ENCODE data around the gene TMPRSS2. TPM values are rescaled to one million over a fixed set of nuclear protein-coding genes. Genes with fewer than 3 reads are reported as not detected.

The TMPRSS2 gene
- total and polyA plus RNA-seq, 9 of the 15 experiments (the other 6 are each of a cell fraction or from before 2014, with no cell fraction given), result 0.20 TPM; not detected in 8

DNA sequence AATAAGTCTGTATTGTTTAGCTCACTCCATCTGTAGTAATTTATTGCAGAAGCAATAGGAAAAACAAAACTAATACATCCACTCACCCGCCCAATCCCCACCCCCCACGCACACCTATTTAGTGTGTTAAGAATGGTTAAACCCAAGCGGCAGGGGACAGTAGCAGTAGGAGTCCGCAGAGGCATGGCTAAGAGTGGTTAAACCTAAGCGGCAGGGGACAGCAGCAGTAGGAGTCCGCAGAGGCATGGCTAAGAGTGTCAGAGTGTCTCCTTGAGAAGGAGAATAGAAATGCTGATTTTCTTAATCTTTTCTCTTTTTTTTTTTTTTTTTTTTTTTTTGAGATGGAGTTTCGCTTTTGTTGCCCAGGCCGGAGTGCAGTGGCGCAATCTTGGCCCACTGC lies 34.8 kb upstream of the TMPRSS2 start:
- no peak overlapping the region for H3K4me3 ChIP-seq
- DNase-seq (ENCODE audit: extremely low read depth in 1 of 4, low spot score in 3 of 4), result no peak
- intact Hi-C loops (cut with micrococcal nuclease), result no loop called here
- no peak overlapping the region for H2AFZ ChIP-seq (ENCODE audit: low read depth, low read length)
- TF ChIP-seq FOXK1 (CRISPR knock-in tag; IDR thresholded peaks at IDR 0.05; ENCODE audit: borderline replicate concordance) (no peak), NCOA1 (IDR thresholded peaks at IDR 0.05; ENCODE audit: low read depth) (no peak), HNRNPUL1 (IDR thresholded peaks at IDR 0.05; ENCODE audit: low read length) (no peak), SMAD3 (CRISPR knock-in tag; conservative IDR thresholded peaks at IDR 0.05) (no peak)
- TF ChIP-seq, protein P1, sequence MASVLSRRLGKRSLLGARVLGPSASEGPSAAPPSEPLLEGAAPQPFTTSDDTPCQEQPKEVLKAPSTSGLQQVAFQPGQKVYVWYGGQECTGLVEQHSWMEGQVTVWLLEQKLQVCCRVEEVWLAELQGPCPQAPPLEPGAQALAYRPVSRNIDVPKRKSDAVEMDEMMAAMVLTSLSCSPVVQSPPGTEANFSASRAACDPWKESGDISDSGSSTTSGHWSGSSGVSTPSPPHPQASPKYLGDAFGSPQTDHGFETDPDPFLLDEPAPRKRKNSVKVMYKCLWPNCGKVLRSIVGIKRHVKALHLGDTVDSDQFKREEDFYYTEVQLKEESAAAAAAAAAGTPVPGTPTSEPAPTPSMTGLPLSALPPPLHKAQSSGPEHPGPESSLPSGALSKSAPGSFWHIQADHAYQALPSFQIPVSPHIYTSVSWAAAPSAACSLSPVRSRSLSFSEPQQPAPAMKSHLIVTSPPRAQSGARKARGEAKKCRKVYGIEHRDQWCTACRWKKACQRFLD (CRISPR knock-in tag; IDR thresholded peaks at IDR 0.05), result no peak
- TF ChIP-seq, protein P2, sequence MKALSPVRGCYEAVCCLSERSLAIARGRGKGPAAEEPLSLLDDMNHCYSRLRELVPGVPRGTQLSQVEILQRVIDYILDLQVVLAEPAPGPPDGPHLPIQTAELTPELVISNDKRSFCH (CRISPR knock-in tag; IDR thresholded peaks at IDR 0.05), result no peak
- TF ChIP-seq, protein P2 (tag; IDR thresholded peaks at IDR 0.05), result no peak
- no peak for FAIRE-seq
- H3K79me2 ChIP-seq (ENCODE audit: control insufficient read depth, insufficient read depth, low read length), result no peaks in the 10 kb centered on the region
- ChIA-PET POLR2A (interaction anchor here (1.0 kb wide), 1 partner anchor 10 kb away, joined by 3 read pairs; no protein-coding TSS in a partner anchor), CTCF (ENCODE audit: low intra/inter-chr PET ratio) (no interaction called here)
- ATAC-seq, result no peak
- in situ Hi-C loops (cut with MboI), result no loop called here
- H3K4me1 ChIP-seq (replicated peaks in 1 of 2; ENCODE audit: control insufficient read depth in 2 of 2, insufficient read depth in 2 of 2, low read length in 2 of 2), result no peaks in the 10 kb centered on the region
- no TSS peak for BruUV-seq (replicated peaks)
- H3K9me3 ChIP-seq (replicated peaks; ENCODE audit: control insufficient read depth, insufficient read depth, low read depth, low read length), result no peaks in the 10 kb centered on the region
- H3K9ac ChIP-seq (ENCODE audit: insufficient read depth in 1 of 2, low read depth in 2 of 2, low read length in 2 of 2), result no peak overlapping the region
- peaks cover 10 to 29% of the 10 kb centered on the region in 2 experiments; a peak in 4 of 5 replicates for H3K27me3 ChIP-seq (ENCODE audit: control insufficient read depth in 2 of 2, insufficient read depth in 2 of 2, low read length in 2 of 2)
- H3K27ac ChIP-seq (ENCODE audit: extremely low read depth, low read depth, low read length), result no peak overlapping the region
- H3K36me3 ChIP-seq (ENCODE audit: control insufficient read depth, insufficient read depth, low read length), result no peaks in the 10 kb centered on the region
- H4K20me1 ChIP-seq (replicated peaks; ENCODE audit: control insufficient read depth, insufficient read depth, low read length), result no peaks in the 10 kb centered on the region
- 4% methylated on average over 8 of the region's 9 CpGs for WGBS (ENCODE audit: insufficient coverage, low coverage, missing lambda C conversion rate)
- no peak overlapping the region for H3K4me2 ChIP-seq (ENCODE audit: insufficient read depth, low read length)
- H3K9me1 ChIP-seq (ENCODE audit: control insufficient read depth, insufficient read depth, low read length), result no peaks in the 10 kb centered on the region
